DND-41 (cell line): ENCODE measurements around the gene F7.

ENCODE experiments used
- CTCF ChIP-seq: IDR thresholded peaks from 2 replicates; pipeline ENCODE4 v1.5.1; 2012; ENCODE audit warnings: borderline replicate concordance, low read length, moderate library complexity, mild to moderate bottlenecking; ENCODE audit not compliant: poor library complexity, severe bottlenecking; ENCODE audit errors: extremely low read depth
- EZH2 ChIP-seq: IDR thresholded peaks from 3 replicates; pipeline ENCODE4 v1.6.1; 2012; ENCODE audit warnings: borderline replicate concordance, low read depth, mild to moderate bottlenecking, moderate library complexity, low read length, inconsistent platforms; ENCODE audit not compliant: severe bottlenecking

DNA sequence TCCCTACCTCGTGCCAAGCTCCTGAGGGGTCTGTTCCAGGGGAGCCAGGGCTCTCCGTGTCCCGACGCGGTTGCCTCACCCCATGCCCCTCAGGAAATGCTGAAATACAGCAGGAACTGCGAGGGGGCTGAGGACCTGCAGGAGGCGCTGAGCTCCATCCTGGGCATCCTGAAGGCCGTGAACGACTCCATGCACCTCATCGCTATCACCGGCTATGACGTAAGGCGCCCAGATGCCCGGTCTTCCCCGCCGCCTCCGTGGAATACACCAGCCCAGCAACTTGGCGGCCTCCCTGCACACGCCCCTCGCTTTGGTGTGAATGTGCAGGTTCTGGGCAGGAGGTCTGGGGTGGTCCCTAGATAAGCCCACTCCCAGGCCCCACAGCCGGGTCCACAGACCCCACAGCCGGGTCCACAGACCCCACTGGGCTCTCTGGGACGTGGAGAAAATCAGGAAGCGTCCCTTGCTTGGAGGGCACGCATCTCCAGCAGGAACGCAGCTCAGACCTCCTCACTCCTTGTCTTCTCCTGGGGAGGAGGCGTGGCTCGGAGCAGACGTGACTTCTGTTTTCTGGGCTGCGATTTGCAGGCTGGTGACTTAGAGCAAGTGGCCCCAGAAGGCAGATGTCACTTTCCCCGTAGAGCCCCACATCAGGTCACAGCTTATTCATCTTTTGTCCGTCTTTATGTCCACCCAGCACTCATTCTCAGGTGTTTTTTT lies 19.4 kb upstream of the F7 start:
- TF ChIP-seq CTCF, result no peak
- no peak for TF ChIP-seq EZH2
